GM13977 (cell line): Measurements from ENCODE around the gene PSMB7.

Source experiments
- DNase-seq: peaks from one replicate; pipeline ENCODE4 v3.0.0; 2012; ENCODE audit warnings: low spot score
- in situ Hi-C: fragments of 300-500 bp; cut with MboI; formaldehyde crosslinking; loops from one replicate; pipeline ENCODE4 v1.12.0; 2022; ENCODE audit warnings: low sequenced_read_pairs, low pct_unique_long_range_greater_than_20kb, mixed read lengths, inconsistent platforms; ENCODE audit not compliant: unreplicated experiment
- TF ChIP-seq, protein P1 (sequence below): IDR thresholded peaks from 2 replicates; pipeline ENCODE4 v1.5.1; 2012; ENCODE audit warnings: mild to moderate bottlenecking, control low read depth; ENCODE audit not compliant: insufficient read depth; ENCODE audit errors: extremely low read depth, missing control alignments

PSMB7 gene

DNA sequence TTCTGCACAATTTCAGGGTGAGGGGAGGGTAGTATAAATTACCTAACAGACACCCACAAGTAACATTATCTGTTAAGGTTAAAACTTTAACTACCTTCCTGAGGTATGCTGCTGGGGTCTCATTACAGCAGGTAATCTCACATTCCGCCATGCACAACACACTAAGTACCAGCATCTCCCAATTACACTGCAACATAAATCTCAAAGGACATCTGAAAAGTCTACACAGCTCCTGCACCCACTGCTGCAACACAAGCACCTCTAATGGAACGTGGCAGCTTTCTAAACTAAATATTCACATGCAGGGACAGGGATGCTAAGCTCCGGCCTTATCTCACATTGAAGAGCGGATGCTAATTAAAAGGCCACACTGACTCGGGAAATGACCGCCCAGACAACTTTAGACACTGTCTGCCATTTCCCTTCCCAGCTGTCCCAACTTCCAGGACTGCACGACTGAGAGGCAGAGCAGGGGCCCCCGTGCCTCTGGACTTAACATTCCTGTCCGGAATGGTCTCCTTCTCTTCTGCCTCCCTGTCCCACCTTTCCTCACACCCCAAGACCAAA lies 45.9 kb downstream of the PSMB7 start:
- TF ChIP-seq, protein P1, sequence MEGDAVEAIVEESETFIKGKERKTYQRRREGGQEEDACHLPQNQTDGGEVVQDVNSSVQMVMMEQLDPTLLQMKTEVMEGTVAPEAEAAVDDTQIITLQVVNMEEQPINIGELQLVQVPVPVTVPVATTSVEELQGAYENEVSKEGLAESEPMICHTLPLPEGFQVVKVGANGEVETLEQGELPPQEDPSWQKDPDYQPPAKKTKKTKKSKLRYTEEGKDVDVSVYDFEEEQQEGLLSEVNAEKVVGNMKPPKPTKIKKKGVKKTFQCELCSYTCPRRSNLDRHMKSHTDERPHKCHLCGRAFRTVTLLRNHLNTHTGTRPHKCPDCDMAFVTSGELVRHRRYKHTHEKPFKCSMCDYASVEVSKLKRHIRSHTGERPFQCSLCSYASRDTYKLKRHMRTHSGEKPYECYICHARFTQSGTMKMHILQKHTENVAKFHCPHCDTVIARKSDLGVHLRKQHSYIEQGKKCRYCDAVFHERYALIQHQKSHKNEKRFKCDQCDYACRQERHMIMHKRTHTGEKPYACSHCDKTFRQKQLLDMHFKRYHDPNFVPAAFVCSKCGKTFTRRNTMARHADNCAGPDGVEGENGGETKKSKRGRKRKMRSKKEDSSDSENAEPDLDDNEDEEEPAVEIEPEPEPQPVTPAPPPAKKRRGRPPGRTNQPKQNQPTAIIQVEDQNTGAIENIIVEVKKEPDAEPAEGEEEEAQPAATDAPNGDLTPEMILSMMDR, result no peak
- no peak for DNase-seq
- in situ Hi-C loops, result no loop called here

DNA sequence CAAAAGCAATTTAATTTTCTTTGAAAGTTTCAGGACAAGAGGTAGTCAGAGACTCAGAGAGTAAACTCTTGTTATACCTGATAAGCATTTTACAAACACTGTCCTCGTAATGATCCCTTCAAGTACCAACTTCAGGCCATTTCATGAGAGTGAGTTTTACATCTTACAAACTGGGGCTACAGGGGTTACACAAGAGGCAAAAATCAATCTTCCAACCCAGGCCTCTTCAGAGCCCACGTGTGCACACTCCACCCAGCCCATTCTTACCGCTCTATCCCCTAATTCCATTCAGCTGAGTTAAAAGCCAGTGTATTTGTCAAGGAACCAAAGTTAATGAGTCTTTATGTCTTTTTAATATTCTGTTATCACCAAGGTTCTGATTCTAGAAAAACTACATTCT lies 46.5 kb downstream of the PSMB7 start:
- in situ Hi-C loops, result no loop called here
- no peak for DNase-seq
- TF ChIP-seq, protein P1, result no peak

DNA sequence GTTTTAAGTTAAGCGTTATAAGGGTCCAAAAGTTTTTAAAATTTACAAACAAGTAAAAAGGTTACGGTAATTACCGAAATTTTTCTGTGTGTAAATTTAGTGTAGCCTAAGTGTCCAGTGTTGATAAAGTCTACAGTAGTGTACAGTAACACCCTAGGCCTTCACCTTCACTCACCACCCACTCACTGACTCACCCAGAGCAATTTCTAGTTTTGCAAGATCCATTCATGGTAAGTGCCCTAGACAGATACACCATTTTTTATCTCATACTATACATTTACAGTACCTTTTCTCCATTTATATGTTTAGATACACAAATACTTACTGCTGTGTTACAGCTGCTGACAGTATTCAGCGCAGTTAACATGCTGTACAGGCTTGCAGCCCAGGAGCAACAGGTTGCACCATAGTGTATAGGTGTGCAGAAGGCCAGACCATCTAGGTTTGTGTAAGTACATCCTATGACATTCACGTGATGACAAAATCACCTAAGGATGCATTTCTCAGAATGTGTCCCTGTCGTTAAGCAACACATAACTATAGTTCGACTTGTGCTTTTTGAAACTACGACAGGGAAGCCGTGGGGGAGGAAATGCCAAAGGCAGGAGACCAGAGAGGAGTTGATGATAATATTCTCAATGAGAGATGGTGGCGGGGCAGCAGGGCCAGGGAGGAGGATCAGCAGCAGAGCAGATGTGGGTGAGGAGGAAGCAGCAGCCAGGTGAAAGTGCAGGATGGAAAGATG lies 48.6 kb downstream of the PSMB7 start:
- no peak for DNase-seq
- TF ChIP-seq, protein P1, result no peak
- in situ Hi-C loops, result no loop called here

DNA sequence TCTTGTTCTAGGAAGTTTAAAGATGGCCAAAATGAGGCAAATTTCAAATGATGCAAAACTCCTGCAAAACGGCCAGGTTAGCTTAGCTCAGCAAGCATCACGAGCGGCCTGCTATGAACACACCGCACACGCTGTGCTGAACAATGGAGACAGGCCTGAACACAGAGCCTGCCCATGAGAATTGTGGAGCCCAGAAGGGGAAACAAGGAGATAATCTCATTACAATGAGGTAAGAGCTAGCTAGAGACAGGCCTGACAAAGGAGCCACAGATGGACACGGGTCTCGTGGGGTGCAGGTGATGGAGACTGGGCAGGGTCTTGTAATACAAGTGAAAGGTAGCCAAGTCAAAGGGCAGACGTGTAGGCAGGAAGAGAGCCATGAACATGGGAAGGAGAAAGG lies 50.2 kb downstream of the PSMB7 start:
- in situ Hi-C loops, result no loop called here
- TF ChIP-seq, protein P1, result no peak
- no peak for DNase-seq

DNA sequence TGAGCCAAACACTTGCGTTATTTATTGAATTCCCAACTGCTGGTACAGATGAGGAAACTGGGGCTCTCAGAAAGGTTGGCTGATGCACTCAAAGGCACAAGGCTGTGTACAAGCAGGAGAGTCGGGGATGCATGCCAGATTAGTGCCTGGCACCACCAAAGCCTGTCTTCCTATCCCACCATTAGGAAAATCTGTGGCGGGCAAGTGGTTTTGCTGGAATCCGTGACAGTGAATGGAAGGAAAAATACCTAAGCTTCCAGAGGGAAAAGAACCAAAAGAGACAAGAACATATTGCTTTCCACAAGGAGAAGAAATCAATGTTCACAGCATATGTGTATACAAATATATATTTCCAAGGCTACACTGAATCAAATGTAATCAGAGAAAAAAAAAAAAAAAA lies 51.1 kb downstream of the PSMB7 start:
- TF ChIP-seq, protein P1, result no peak
- no peak for DNase-seq
- in situ Hi-C loops, result no loop called here

DNA sequence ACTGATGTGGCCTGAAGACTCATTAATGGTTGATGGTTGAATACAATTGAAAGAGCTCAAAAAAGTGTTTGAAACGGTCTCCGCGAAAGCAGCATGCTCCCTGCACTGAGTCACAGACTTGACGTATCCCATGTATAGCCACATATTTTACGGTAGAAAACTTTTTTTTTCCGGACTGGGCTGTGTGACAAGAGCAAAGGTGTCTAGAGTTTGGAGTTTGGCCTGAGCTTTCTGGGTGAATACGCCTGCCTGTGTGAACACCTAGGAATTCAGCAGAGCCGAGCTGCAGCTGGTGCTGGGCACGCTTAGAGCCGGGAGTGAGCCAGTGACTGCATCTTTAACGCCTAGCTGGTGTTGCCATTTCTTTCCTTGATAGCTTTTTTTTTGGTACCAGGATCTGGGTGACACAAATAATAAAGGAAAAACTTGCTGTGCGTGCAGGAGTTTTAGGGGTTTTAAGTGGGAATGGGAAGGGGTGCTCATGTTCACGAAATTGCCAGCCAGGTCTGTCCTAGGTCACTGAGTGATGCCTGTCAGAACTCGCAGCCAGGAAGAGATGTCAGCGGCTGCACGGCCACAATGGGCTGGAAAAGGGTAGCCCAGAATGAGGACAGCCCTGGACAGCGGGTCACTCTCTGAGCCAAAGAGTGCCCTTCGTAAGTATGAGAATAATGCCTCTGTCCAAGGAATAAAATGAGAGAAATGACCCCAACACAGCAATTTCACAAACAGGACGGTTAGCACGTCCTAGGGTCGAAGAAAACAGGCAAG lies 51.7 kb downstream of the PSMB7 start:
- in situ Hi-C loops, result no loop called here
- no peak for DNase-seq
- TF ChIP-seq, protein P1, result no peak
